SK-N-SH (cell line): ENCODE data around the gene NUMA1. TPM values are rescaled to one million over a fixed set of nuclear protein-coding genes. Genes with fewer than 3 reads are reported as not detected.

ENCODE experiments used
- CTCF ChIA-PET: fragments of 300-600, 350-600 bp; formaldehyde crosslinking; extraction: SDS; loops from one replicate; lab custom pipeline; 2021; lab: Yijun Ruan, JAX
- POLR2A ChIA-PET: fragments of 350-600 bp; sonication (Branson Sonifier 250); formaldehyde crosslinking; extraction: SDS; loops from one replicate; lab custom pipeline; 2020; ENCODE audit warnings: antibody characterized with exemption, inconsistent platforms; lab: Yijun Ruan, JAX
- DNase-seq: peaks from one replicate; pipeline ENCODE4 v3.0.0; 2012
- H2AFZ ChIP-seq: fragments of 200-600 bp; sonication (generic); 2 replicates; pipeline ENCODE4 v1.8.1; 2016; ENCODE audit warnings: antibody characterized with exemption, mild to moderate bottlenecking, low read depth
- H3F3A ChIP-seq: fragments of 200-600 bp; sonication (generic); replicated peaks from 2 replicates; pipeline ENCODE3; 2016; ENCODE audit warnings: antibody characterized with exemption, mild to moderate bottlenecking; ENCODE audit not compliant: insufficient read depth
- H3K27ac ChIP-seq, 2 experiments: fragments of 200-500 bp in 1 of 2; fragments of 200-600 bp in 1 of 2; sonication (Bioruptor generic) in 1 of 2; sonication (generic), shearing (Covaris generic) in 1 of 2; 2 replicates each; pipeline versions ENCODE4 v1.5.1 to v1.6.1; 2014 to 2016; ENCODE audit warnings: low read depth in 2 of 2, inconsistent platforms in 1 of 2, low read length in 1 of 2, mild to moderate bottlenecking in 1 of 2, mixed read lengths in 1 of 2
- H3K27me3 ChIP-seq: fragments of 200-600 bp; sonication (generic), shearing (Covaris generic); 2 replicates; pipeline ENCODE4 v1.6.1; 2016; ENCODE audit warnings: mixed run types; ENCODE audit not compliant: insufficient read depth
- H3K36me3 ChIP-seq, 2 experiments: fragments of 200-500 bp in 1 of 2; fragments of 200-600 bp in 1 of 2; sonication (Bioruptor generic) in 1 of 2; sonication (generic) in 1 of 2; replicated peaks in 1 of 2; 2 replicates each; pipeline versions ENCODE3 to v1.5.1; 2014 to 2016; ENCODE audit warnings: low read length in 1 of 2, mild to moderate bottlenecking in 1 of 2; ENCODE audit not compliant: insufficient read depth in 2 of 2, control insufficient read depth in 1 of 2
- H3K4me1 ChIP-seq, 2 experiments: fragments of 200-500 bp in 1 of 2; fragments of 200-600 bp in 1 of 2; sonication (Bioruptor generic) in 1 of 2; sonication (generic), shearing (Covaris generic) in 1 of 2; 2 replicates each; pipeline versions ENCODE4 v1.5.1 to v1.6.1; 2014 to 2016; ENCODE audit warnings: low read depth in 1 of 2, low read length in 1 of 2, mixed run types in 1 of 2; ENCODE audit not compliant: insufficient read depth in 2 of 2, control insufficient read depth in 1 of 2
- H3K4me2 ChIP-seq: fragments of 200-600 bp; sonication (generic), shearing (Covaris generic); 2 replicates; pipeline ENCODE4 v1.6.1; 2017; ENCODE audit warnings: mixed run types
- H3K4me3 ChIP-seq, 2 experiments: fragments of 200-500 bp in 1 of 2; fragments of 200-600 bp in 1 of 2; sonication (Bioruptor generic) in 1 of 2; sonication (generic), shearing (Covaris generic) in 1 of 2; 2 replicates each; pipeline versions ENCODE4 v1.5.1 to v1.8.1; 2014 to 2016; ENCODE audit warnings: low read depth in 2 of 2, inconsistent platforms in 1 of 2, low read length in 1 of 2, mild to moderate bottlenecking in 1 of 2, mixed read lengths in 1 of 2, moderate library complexity in 1 of 2
- H3K79me2 ChIP-seq: fragments of 200-600 bp; sonication (generic); 2 replicates; pipeline ENCODE4 v1.8.1; 2017; ENCODE audit warnings: mild to moderate bottlenecking; ENCODE audit not compliant: insufficient read depth
- H3K9ac ChIP-seq: fragments of 200-600 bp; sonication (generic); 2 replicates; pipeline ENCODE4 v1.6.1; 2017; ENCODE audit warnings: mixed run types
- H3K9me2 ChIP-seq: fragments of 200-600 bp; sonication (generic); 2 replicates; pipeline ENCODE4 v1.6.1; 2017; ENCODE audit warnings: mixed run types
- H3K9me3 ChIP-seq: fragments of 200-600 bp; sonication (generic); 2 replicates; pipeline ENCODE4 v1.6.1; 2017; ENCODE audit warnings: mixed run types, mild to moderate bottlenecking, moderate library complexity
- H4K20me1 ChIP-seq: fragments of 200-600 bp; sonication (generic); 2 replicates; pipeline ENCODE4 v1.6.1; 2017; ENCODE audit warnings: mild to moderate bottlenecking, mixed run types; ENCODE audit not compliant: insufficient read depth
- CHD2 ChIP-seq: fragments of 150-350 bp; IDR thresholded peaks from 2 replicates; pipeline ENCODE4 v1.6.1; 2018; ENCODE audit warnings: low read length; ENCODE audit not compliant: partially characterized antibody
- ELF1 ChIP-seq: IDR thresholded peaks from 2 replicates; pipeline ENCODE4 v1.4.0; 2012
- EP300 ChIP-seq, 2 experiments: IDR thresholded peaks; 2 replicates each; pipeline versions ENCODE4 v1.4.0 to v1.6.1; 2012; ENCODE audit warnings: borderline replicate concordance in 1 of 2, low read depth in 1 of 2, low read length in 1 of 2
- FOSL2 ChIP-seq: IDR thresholded peaks from 2 replicates; pipeline ENCODE4 v1.4.0; 2012; ENCODE audit warnings: low read depth, mild to moderate bottlenecking, moderate library complexity, borderline replicate concordance
- FOXM1 ChIP-seq: IDR thresholded peaks from 2 replicates; pipeline ENCODE4 v1.4.0; 2012; ENCODE audit warnings: low read depth, mild to moderate bottlenecking
- RFX5 ChIP-seq: IDR thresholded peaks from 2 replicates; pipeline ENCODE4 v1.6.1; 2012; ENCODE audit warnings: mild to moderate bottlenecking, improper control_type of control experiment, low read length
- RXRA ChIP-seq: IDR thresholded peaks from 2 replicates; pipeline ENCODE4 v1.4.0; 2012; ENCODE audit warnings: low read depth, mild to moderate bottlenecking, borderline replicate concordance
- SMC3 ChIP-seq: IDR thresholded peaks from 2 replicates; pipeline ENCODE4 v1.6.1; 2012; ENCODE audit warnings: low read depth, low read length, improper control_type of control experiment
- TAF1 ChIP-seq: IDR thresholded peaks from 2 replicates; pipeline ENCODE4 v1.6.1; 2012; ENCODE audit warnings: low read depth, mild to moderate bottlenecking, low read length, moderate library complexity, borderline replicate concordance
- TEAD4 ChIP-seq: IDR thresholded peaks from 2 replicates; pipeline ENCODE4 v1.4.0; 2012; ENCODE audit warnings: mild to moderate bottlenecking, borderline replicate concordance; ENCODE audit not compliant: insufficient read depth
- YY1 ChIP-seq: IDR thresholded peaks from 2 replicates; pipeline ENCODE4 v1.4.0; 2012; ENCODE audit warnings: low read depth, mild to moderate bottlenecking
- WGBS: methylation state at CpG from one replicate; pipeline ENCODE4 v1.1.6; 2017; ENCODE audit warnings: low lambda C conversion rate; 5-methylcytosine and 5-hydroxymethylcytosine counted together
- polyA plus RNA-seq, 3 experiments: library from polyadenylated mRNA; depleted of rRNA; stranded (reverse); fragments of >200 nt; gene quantifications; 2 replicates each; pipeline ENCODE4 v1.2.3, GENCODE V29; 2012
- TF ChIP-seq, protein P1 (sequence below): IDR thresholded peaks from 2 replicates; pipeline ENCODE4 v1.6.1; 2012; ENCODE audit warnings: mild to moderate bottlenecking, low read depth, low read length, moderate library complexity
- TF ChIP-seq, protein P2 (sequence below): IDR thresholded peaks from 2 replicates; pipeline ENCODE4; 2012
- TF ChIP-seq, protein P3 (sequence below): IDR thresholded peaks from 2 replicates; pipeline ENCODE4 v1.4.0; 2012; ENCODE audit warnings: low read depth
- TF ChIP-seq, protein P4 (sequence below): IDR thresholded peaks from 2 replicates; pipeline ENCODE4 v1.4.0; 2012; ENCODE audit warnings: low read depth, borderline replicate concordance

The NUMA1 gene
- polyA plus RNA-seq, 1 of the 3 experiments (the other 2 are of a cell fraction): 111 TPM

DNA sequence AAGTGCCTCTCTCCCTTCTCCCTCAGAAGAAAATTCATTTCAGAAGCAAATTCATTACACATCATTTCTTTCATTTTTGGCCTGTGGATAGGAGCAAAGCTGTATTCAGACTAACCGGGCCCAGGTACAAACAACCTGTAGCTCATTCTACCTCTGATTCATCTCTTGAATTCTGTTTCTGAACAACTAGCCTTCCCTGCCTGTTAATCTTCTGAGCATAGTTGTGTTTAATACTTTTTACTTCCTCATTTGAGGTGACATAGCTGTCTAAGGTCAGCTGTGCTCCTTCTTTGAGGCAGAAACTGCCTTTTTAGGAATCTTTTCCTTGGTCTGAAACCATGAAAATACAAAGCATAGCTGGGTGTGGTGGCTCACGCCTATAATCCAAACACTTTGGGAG is 94.2 kb downstream of the NUMA1 start:
- H3K27ac ChIP-seq: no peak overlapping the region
- ChIA-PET CTCF (interaction anchor here (0.8 to 4.7 kb wide), 8 partner anchors 9 to 485 kb away, joined by 3 to 34 read pairs (median 4); partner anchors contain the start of gene CLPB), POLR2A (interaction anchor here (1.6 kb wide), 1 partner anchor 99 kb away, joined by 7 read pairs; no protein-coding TSS in a partner anchor)
- H2AFZ ChIP-seq: no peak overlapping the region
- no peak overlapping the region for H3K4me3 ChIP-seq
- H3K79me2 ChIP-seq: no peaks in the 10 kb centered on the region
- DNase-seq: no peak
- H3K9me2 ChIP-seq: no peaks in the 10 kb centered on the region
- H3F3A ChIP-seq: peaks cover 6% of the 10 kb centered on the region
- 97% methylated on average over 2 of the region's 2 CpGs for WGBS
- H3K9ac ChIP-seq: no peak overlapping the region
- H3K9me3 ChIP-seq: no peaks in the 10 kb centered on the region
- TF ChIP-seq TAF1: no peak
- no peak for TF ChIP-seq CHD2
- no peak for TF ChIP-seq YY1
- no peak overlapping the region for H3K4me2 ChIP-seq
- H3K36me3 ChIP-seq: peaks cover 29 to 34% of the 10 kb centered on the region in 2 experiments
- H3K27me3 ChIP-seq: no peaks in the 10 kb centered on the region
- no peaks in the 10 kb centered on the region for H4K20me1 ChIP-seq
- H3K4me1 ChIP-seq: peaks cover 0 to 16% of the 10 kb centered on the region in 2 experiments; a peak in 2 of 4 replicates

DNA sequence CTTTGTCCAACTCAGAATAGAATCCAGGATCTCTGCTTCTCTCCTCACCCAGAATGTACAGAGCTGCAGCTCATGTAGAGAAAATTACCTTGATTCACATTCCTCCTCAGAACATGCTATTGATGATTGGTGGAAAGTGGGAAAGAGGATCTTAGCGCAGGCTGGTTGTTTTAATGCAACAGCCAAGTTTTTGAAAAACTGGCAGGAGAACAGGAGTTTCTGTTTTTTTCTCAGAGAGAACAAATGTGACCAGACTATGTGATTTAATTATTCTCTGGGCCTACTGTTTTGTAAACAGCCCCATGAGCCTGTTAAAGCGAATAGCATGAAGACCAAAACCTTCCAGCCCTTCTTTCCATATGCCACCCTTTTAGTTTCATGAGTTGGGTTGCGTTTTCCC is 100.7 kb downstream of the NUMA1 start:
- Histone ChIP-seq H4K20me1 (no peaks in the 10 kb centered on the region; the same call in 1 of the 2 replicates), H3F3A (no peaks in the 10 kb centered on the region), H3K9ac (no peak overlapping the region), H3K4me2 (no peak overlapping the region), H3K36me3 (peaks cover 39 to 42% of the 10 kb centered on the region in 2 experiments), H3K27ac (peak overlapping the region in 1 of 2 experiments; percentile 53; a peak in 1 of 4 replicates), H2AFZ (no peak overlapping the region)
- no peak for DNase-seq
- TF ChIP-seq ELF1 (no peak), FOXM1 (no peak), EP300 (IDR thresholded peaks at IDR 0.05; ENCODE audit: borderline replicate concordance in 1 of 2, low read depth in 1 of 2, low read length in 1 of 2) (no peak), CHD2 (no peak), RXRA (no peak), SMC3 (no peak), RFX5 (no peak), TEAD4 (no peak), YY1 (no peak), FOSL2 (no peak), TAF1 (no peak)
- TF ChIP-seq, protein P1, sequence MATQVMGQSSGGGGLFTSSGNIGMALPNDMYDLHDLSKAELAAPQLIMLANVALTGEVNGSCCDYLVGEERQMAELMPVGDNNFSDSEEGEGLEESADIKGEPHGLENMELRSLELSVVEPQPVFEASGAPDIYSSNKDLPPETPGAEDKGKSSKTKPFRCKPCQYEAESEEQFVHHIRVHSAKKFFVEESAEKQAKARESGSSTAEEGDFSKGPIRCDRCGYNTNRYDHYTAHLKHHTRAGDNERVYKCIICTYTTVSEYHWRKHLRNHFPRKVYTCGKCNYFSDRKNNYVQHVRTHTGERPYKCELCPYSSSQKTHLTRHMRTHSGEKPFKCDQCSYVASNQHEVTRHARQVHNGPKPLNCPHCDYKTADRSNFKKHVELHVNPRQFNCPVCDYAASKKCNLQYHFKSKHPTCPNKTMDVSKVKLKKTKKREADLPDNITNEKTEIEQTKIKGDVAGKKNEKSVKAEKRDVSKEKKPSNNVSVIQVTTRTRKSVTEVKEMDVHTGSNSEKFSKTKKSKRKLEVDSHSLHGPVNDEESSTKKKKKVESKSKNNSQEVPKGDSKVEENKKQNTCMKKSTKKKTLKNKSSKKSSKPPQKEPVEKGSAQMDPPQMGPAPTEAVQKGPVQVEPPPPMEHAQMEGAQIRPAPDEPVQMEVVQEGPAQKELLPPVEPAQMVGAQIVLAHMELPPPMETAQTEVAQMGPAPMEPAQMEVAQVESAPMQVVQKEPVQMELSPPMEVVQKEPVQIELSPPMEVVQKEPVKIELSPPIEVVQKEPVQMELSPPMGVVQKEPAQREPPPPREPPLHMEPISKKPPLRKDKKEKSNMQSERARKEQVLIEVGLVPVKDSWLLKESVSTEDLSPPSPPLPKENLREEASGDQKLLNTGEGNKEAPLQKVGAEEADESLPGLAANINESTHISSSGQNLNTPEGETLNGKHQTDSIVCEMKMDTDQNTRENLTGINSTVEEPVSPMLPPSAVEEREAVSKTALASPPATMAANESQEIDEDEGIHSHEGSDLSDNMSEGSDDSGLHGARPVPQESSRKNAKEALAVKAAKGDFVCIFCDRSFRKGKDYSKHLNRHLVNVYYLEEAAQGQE: no peak
- TF ChIP-seq, protein P2, sequence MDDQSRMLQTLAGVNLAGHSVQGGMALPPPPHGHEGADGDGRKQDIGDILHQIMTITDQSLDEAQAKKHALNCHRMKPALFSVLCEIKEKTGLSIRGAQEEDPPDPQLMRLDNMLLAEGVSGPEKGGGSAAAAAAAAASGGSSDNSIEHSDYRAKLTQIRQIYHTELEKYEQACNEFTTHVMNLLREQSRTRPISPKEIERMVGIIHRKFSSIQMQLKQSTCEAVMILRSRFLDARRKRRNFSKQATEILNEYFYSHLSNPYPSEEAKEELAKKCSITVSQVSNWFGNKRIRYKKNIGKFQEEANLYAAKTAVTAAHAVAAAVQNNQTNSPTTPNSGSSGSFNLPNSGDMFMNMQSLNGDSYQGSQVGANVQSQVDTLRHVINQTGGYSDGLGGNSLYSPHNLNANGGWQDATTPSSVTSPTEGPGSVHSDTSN: no peak
- TF ChIP-seq, protein P3, sequence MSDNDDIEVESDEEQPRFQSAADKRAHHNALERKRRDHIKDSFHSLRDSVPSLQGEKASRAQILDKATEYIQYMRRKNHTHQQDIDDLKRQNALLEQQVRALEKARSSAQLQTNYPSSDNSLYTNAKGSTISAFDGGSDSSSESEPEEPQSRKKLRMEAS: no peak
- TF ChIP-seq, protein P4, sequence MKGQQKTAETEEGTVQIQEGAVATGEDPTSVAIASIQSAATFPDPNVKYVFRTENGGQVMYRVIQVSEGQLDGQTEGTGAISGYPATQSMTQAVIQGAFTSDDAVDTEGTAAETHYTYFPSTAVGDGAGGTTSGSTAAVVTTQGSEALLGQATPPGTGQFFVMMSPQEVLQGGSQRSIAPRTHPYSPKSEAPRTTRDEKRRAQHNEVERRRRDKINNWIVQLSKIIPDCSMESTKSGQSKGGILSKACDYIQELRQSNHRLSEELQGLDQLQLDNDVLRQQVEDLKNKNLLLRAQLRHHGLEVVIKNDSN: no peak
- TF ChIP-seq, all 33 proteins: peak for 0
- Histone ChIP-seq H3K9me2 (no peaks in the 10 kb centered on the region), H3K9me3 (no peaks in the 10 kb centered on the region), H3K4me3 (no peak overlapping the region), H3K79me2 (peaks cover 41% of the 10 kb centered on the region; the same call in 1 of the 2 replicates), H3K27me3 (no peaks in the 10 kb centered on the region), H3K4me1 (no peaks in the 10 kb centered on the region; a peak in 2 of 4 replicates)
- ChIA-PET CTCF (interaction anchor here (0.5 to 5.0 kb wide), 8 partner anchors 34 to 220 kb away, joined by 3 to 37 read pairs (median 10); no protein-coding TSS in a partner anchor), POLR2A (interaction anchor here (0.7 kb wide), 1 partner anchor 256 kb away, joined by 3 read pairs; no protein-coding TSS in a partner anchor)
- WGBS: 96% methylated on average over 3 of the region's 3 CpGs
